RWPE2 (cell line): Measurements from ENCODE around the gene NPPB.

ENCODE experiments used
- ATAC-seq: fragments of 200-7000 bp; cut with Tn5 transposase; 3 replicates; pipeline ENCODE4 v1.9.1; 2021; ENCODE audit warnings: low read depth
- DNase-seq: peaks from one replicate; pipeline ENCODE4 v3.0.0-alpha.2; 2020; ENCODE audit warnings: low spot score
- H3K27ac ChIP-seq: fragments of 450-650 bp; 2 replicates; pipeline ENCODE4 v1.5.1; 2017; ENCODE audit warnings: mild to moderate bottlenecking; ENCODE audit not compliant: poor library complexity, severe bottlenecking
- H3K27me3 ChIP-seq: fragments of 250-450 bp; sonication (Bioruptor Pico); 2 replicates; pipeline ENCODE4 v1.5.1; 2021; ENCODE audit warnings: mild to moderate bottlenecking, moderate library complexity; ENCODE audit not compliant: insufficient read depth, poor library complexity, severe bottlenecking
- H3K36me3 ChIP-seq: fragments of 250-450 bp; sonication (Bioruptor Pico); 2 replicates; pipeline ENCODE4 v1.5.1; 2020; ENCODE audit warnings: low read depth, mild to moderate bottlenecking, moderate library complexity
- H3K4me1 ChIP-seq: fragments of 250-450 bp; sonication (Bioruptor Pico); 2 replicates; pipeline ENCODE4 v1.5.1; 2021; ENCODE audit warnings: mild to moderate bottlenecking, moderate library complexity; ENCODE audit not compliant: insufficient read depth, poor library complexity, severe bottlenecking
- H3K4me3 ChIP-seq: fragments of 250-450 bp; sonication (Bioruptor Pico); 2 replicates; pipeline ENCODE4 v1.5.1; 2021; ENCODE audit warnings: mild to moderate bottlenecking, moderate library complexity; ENCODE audit not compliant: severe bottlenecking
- H3K9me3 ChIP-seq: fragments of 250-450 bp; sonication (Bioruptor Pico); 2 replicates; pipeline ENCODE4 v1.5.1; 2021; ENCODE audit warnings: mild to moderate bottlenecking, moderate library complexity; ENCODE audit not compliant: severe bottlenecking
- CTCF ChIP-seq: fragments of 450-650 bp; IDR thresholded peaks from one replicate; pipeline ENCODE4 v1.5.1; 2017; ENCODE audit warnings: mild to moderate bottlenecking, moderate library complexity; ENCODE audit not compliant: poor library complexity, severe bottlenecking

Gene NPPB

GRCh38 chr1:11848373-11848700 is 10.4 kb downstream of the NPPB start:
- Histone ChIP-seq H3K27me3 (no peaks in the 10 kb centered on the region), H3K4me3 (no peak overlapping the region), H3K27ac (no peak overlapping the region), H3K4me1 (no peaks in the 10 kb centered on the region), H3K9me3 (no peaks in the 10 kb centered on the region), H3K36me3 (peaks cover 17% of the 10 kb centered on the region)
- no peak for DNase-seq
- TF ChIP-seq CTCF = no peak
- ATAC-seq = no peak

- DNase-seq (no peak), ATAC-seq (no peak)
- no peak within 1 kb of the TSS for H3K4me3 ChIP-seq
- H3K36me3 ChIP-seq = peaks cover 17% of the 10 kb centered on the region
- no peaks in the 10 kb centered on the region for H3K27me3 ChIP-seq
- no peaks in the 10 kb centered on the region for H3K4me1 ChIP-seq
- no peak within 1 kb of the TSS for H3K27ac ChIP-seq
- no peaks in the 10 kb centered on the region for H3K9me3 ChIP-seq
- TF ChIP-seq CTCF = no peak
These were observed 10.9 kb downstream of the NPPB start, which contains the start of gene NPPA for GRCh38 chr1:11847667-11848372. Gene NPPA (minus strand): TSS chr1:11847783. CDS start chr1:11847684, 99 bp downstream.

GRCh38 chr1:11845641-11846335 is 13.0 kb downstream of the NPPB start:
- DNase-seq = no peak
- H3K36me3 ChIP-seq = peaks cover 38% of the 10 kb centered on the region

GRCh38 chr1:11842154-11843041 is 16.3 kb downstream of the NPPB start:
- Histone ChIP-seq H3K9me3 (no peaks in the 10 kb centered on the region), H3K36me3 (peaks cover 69% of the 10 kb centered on the region), H3K27me3 (no peaks in the 10 kb centered on the region), H3K27ac (no peak overlapping the region), H3K4me1 (no peaks in the 10 kb centered on the region), H3K4me3 (no peak overlapping the region)
- ATAC-seq (no peak), DNase-seq (no peak)
- no peak for TF ChIP-seq CTCF

More at GRCh38 chr1:11845641-11846335, 13.0 kb downstream of the NPPB start:
- Histone ChIP-seq H3K27ac (no peak overlapping the region), H3K4me1 (no peaks in the 10 kb centered on the region), H3K9me3 (no peaks in the 10 kb centered on the region), H3K4me3 (no peak overlapping the region), H3K27me3 (no peaks in the 10 kb centered on the region)
- ATAC-seq = peak; percentile 39; the same call in 1 of the 3 replicates
- no peak for TF ChIP-seq CTCF
